Measurements from ENCODE around the gene FH.

FH gene

GRCh38 chr1:241453732-241454131, 65.8 kb downstream of the FH start:
- no peak for DNase-seq

GRCh38 chr1:241451956-241452355, 67.6 kb downstream of the FH start:
- DNase-seq: no peak
